Cardiac muscle cell (in vitro differentiated cells and primary cell): ENCODE data around the gene RPL22. TPM values are rescaled to one million over a fixed set of nuclear protein-coding genes. Genes with fewer than 3 reads are reported as not detected.

Experiments
- DNase-seq, 2 donors: peaks; one replicate each; pipeline versions ENCODE4 v3.0.0 to v3.0.0-alpha.2; 2010 to 2017; ENCODE audit warnings: low read depth in 1 of 2, low spot score in 1 of 2
- H3K27ac ChIP-seq: fragments of 200-600 bp; sonication (generic); 2 replicates; pipeline ENCODE4 v1.5.1; 2016
- H3K27me3 ChIP-seq: fragments of 200-600 bp; sonication (generic); 2 replicates; pipeline ENCODE4 v1.6.0; 2016; ENCODE audit warnings: control low read depth
- H3K36me3 ChIP-seq: fragments of 200-600 bp; sonication (generic); 2 replicates; pipeline ENCODE4 v1.5.1; 2016; ENCODE audit warnings: control low read depth
- H3K4me1 ChIP-seq: fragments of 200-600 bp; sonication (generic); 2 replicates; pipeline ENCODE4 v1.8.1; 2017; ENCODE audit warnings: low read depth, mild to moderate bottlenecking, mixed run types
- H3K4me3 ChIP-seq: fragments of 200-600 bp; sonication (generic); 2 replicates; pipeline ENCODE4 v1.5.1; 2016; ENCODE audit warnings: mild to moderate bottlenecking
- H3K9me3 ChIP-seq: fragments of 200-600 bp; sonication (generic); 2 replicates; pipeline ENCODE4 v1.5.1; 2017; ENCODE audit warnings: low read depth, mild to moderate bottlenecking, control low read depth
- CTCF ChIP-seq: IDR thresholded peaks from 2 replicates; pipeline ENCODE4 v1.5.1; 2012; ENCODE audit warnings: low read depth, mild to moderate bottlenecking, low read length
- polyA plus RNA-seq: library from polyadenylated mRNA; unstranded; fragments of >200 nt; fragmentation: Nextera tagmentation; extraction: Ambion mirVana; gene quantifications from 2 replicates; pipeline ENCODE4 v1.2.1, GENCODE V29; 2016
- total RNA-seq: library from RNA; depleted of rRNA; stranded (reverse); fragments of >200 nt; gene quantifications from 2 replicates; pipeline ENCODE4 v1.2.3, GENCODE V29; 2016

RPL22 gene
- total and polyA plus RNA-seq, 2 experiments from 2014 or later, result 130 to 132 TPM

GRCh38 chr1:6202256-6202655 lies 2.9 kb upstream of the RPL22 start:
- Histone ChIP-seq H3K4me1 (peaks cover 30% of the 10 kb centered on the region), H3K27me3 (no peaks in the 10 kb centered on the region), H3K9me3 (no peaks in the 10 kb centered on the region), H3K36me3 (peaks cover 4% of the 10 kb centered on the region), H3K4me3 (no peak overlapping the region), H3K27ac (no peak overlapping the region)
- DNase-seq, result no peak
- no peak for TF ChIP-seq CTCF

GRCh38 chr1:6200188-6200809 lies 904 bp upstream of the RPL22 start:
- H3K27ac ChIP-seq, result peak overlapping the region; percentile 91
- no peak for DNase-seq
- peaks cover 12% of the 10 kb centered on the region for H3K36me3 ChIP-seq
- TF ChIP-seq CTCF, result no peak
- H3K4me3 ChIP-seq, result peak overlapping the region; percentile 99
- peaks cover 20% of the 10 kb centered on the region for H3K4me1 ChIP-seq
- no peaks in the 10 kb centered on the region for H3K27me3 ChIP-seq
- no peaks in the 10 kb centered on the region for H3K9me3 ChIP-seq

- Histone ChIP-seq H3K27ac (peak overlapping the region; percentile 91), H3K4me1 (peaks cover 14% of the 10 kb centered on the region)
- TF ChIP-seq CTCF, result no peak
Measured at GRCh38 chr1:6198646-6199297, 623 bp downstream of the RPL22 start.

GRCh38 chr1:6197746-6198427 lies 1.5 kb downstream of the RPL22 start:
- Histone ChIP-seq H3K36me3 (peaks cover 30% of the 10 kb centered on the region), H3K4me3 (peak overlapping the region; percentile 99), H3K27ac (no peak overlapping the region), H3K9me3 (no peaks in the 10 kb centered on the region), H3K4me1 (peaks cover 14% of the 10 kb centered on the region), H3K27me3 (no peaks in the 10 kb centered on the region)
- no peak for DNase-seq
- no peak for TF ChIP-seq CTCF

More at GRCh38 chr1:6198646-6199297, 623 bp downstream of the RPL22 start:
- Histone ChIP-seq H3K36me3 (peaks cover 23% of the 10 kb centered on the region), H3K4me3 (peak overlapping the region; percentile 99), H3K9me3 (no peaks in the 10 kb centered on the region), H3K27me3 (no peaks in the 10 kb centered on the region)
- no peak for DNase-seq

GRCh38 chr1:6191968-6192367 lies 7.4 kb downstream of the RPL22 start:
- no peaks in the 10 kb centered on the region for H3K9me3 ChIP-seq
- no peak for DNase-seq
- no peak overlapping the region for H3K27ac ChIP-seq
- TF ChIP-seq CTCF, result no peak
- H3K4me3 ChIP-seq, result no peak overlapping the region
- no peaks in the 10 kb centered on the region for H3K27me3 ChIP-seq
- no peaks in the 10 kb centered on the region for H3K4me1 ChIP-seq
- peaks cover 48% of the 10 kb centered on the region for H3K36me3 ChIP-seq
